ENCODE results near the gene ATCAY.
A peak's percentile ranks its signal among the peaks of the same experiment; 100 is the strongest.
"Not testable (repeated sequence)": the region's sequence is repeated elsewhere in the genome, so short reads cannot be mapped to it uniquely, and the experiment has no call there.

ATCAY gene

GRCh38 chr19:3857449-3858003 lies 23.0 kb upstream of the ATCAY start:
- peak; percentile 55 to 74 for DNase-seq

- DNase-seq, result no peak
These were observed 20.0 kb upstream of the ATCAY start for GRCh38 chr19:3860499-3860898.

GRCh38 chr19:3862826-3863500 lies 17.5 kb upstream of the ATCAY start:
- DNase-seq, result no peak

GRCh38 chr19:3863648-3864047 lies 16.8 kb upstream of the ATCAY start:
- no peak for DNase-seq

- DNase-seq, result no peak
These were observed 13.4 kb upstream of the ATCAY start for GRCh38 chr19:3866910-3867638.

- DNase-seq, result no peak
These were observed 12.3 kb upstream of the ATCAY start for GRCh38 chr19:3867971-3868769.

- no peak for DNase-seq
These were observed 11.6 kb upstream of the ATCAY start, which contains the start of gene ZFR2 for GRCh38 chr19:3868770-3869456. ZFR2 (minus strand) TSS chr19:3869038; CDS start chr19:3869017, 21 bp downstream.

- peak in 1 of 2 experiments; percentile 17 for DNase-seq
These were observed 7.3 kb upstream of the ATCAY start for GRCh38 chr19:3873151-3873550.

GRCh38 chr19:3874695-3875094 lies 5.8 kb upstream of the ATCAY start:
- DNase-seq, result not testable (repeated sequence)

GRCh38 chr19:3879656-3880055 lies 829 bp upstream of the ATCAY start:
- no peak for DNase-seq

GRCh38 chr19:3881272-3882040 lies 971 bp downstream of the ATCAY start:
- peak in 1 of 2 experiments; percentile 42 for DNase-seq

GRCh38 chr19:3882041-3882384 lies 1.5 kb downstream of the ATCAY start:
- no peak for DNase-seq

GRCh38 chr19:3890591-3890990 lies 10.1 kb downstream of the ATCAY start:
- DNase-seq, result no peak

- DNase-seq, result no peak
These were observed 13.2 kb downstream of the ATCAY start for GRCh38 chr19:3893509-3894179.

- not testable (repeated sequence) for DNase-seq
These were observed 14.5 kb downstream of the ATCAY start for GRCh38 chr19:3894959-3895358.

GRCh38 chr19:3895788-3896187 lies 15.3 kb downstream of the ATCAY start:
- DNase-seq, result no peak

- no peak for DNase-seq
These were observed 17.5 kb downstream of the ATCAY start for GRCh38 chr19:3897936-3898335.

GRCh38 chr19:3898426-3898825 lies 17.9 kb downstream of the ATCAY start:
- DNase-seq, result no peak

- DNase-seq, result no peak
These were observed 19.2 kb downstream of the ATCAY start for GRCh38 chr19:3899531-3900294.

GRCh38 chr19:3902317-3902973 lies 22.0 kb downstream of the ATCAY start:
- DNase-seq, result no peak

Measured in NCI-H524 (cell line).